Mucosa of descending colon (tissue), 3 donors: ENCODE results near the gene RXRA. TPM values are rescaled to one million over a fixed set of nuclear protein-coding genes. Genes with fewer than 3 reads are reported as not detected.
A peak's percentile ranks its signal among the peaks of the same experiment; 100 is the strongest.

Source experiments
- ATAC-seq: fragments of 200-7000 bp; cut with Tn5 transposase; one replicate; pipeline ENCODE4 v1.9.1; 2020; ENCODE audit warnings: mild to moderate bottlenecking, moderate library complexity
- DNase-seq, 3 donors: peaks; one replicate each; pipeline ENCODE4 v3.0.0-alpha.2; 2020
- H3K36me3 ChIP-seq: fragments of 200-600 bp; one replicate; pipeline ENCODE4 v1.8.0; 2021; ENCODE audit warnings: low read depth, mild to moderate bottlenecking
- H3K4me1 ChIP-seq: fragments of 200-600 bp; one replicate; pipeline ENCODE4 v1.8.0; 2021; ENCODE audit warnings: low read depth, mild to moderate bottlenecking
- H3K4me3 ChIP-seq: fragments of 200-600 bp; one replicate; pipeline ENCODE4 v1.8.0; 2021; ENCODE audit warnings: mild to moderate bottlenecking
- H3K9me3 ChIP-seq: fragments of 200-600 bp; one replicate; pipeline ENCODE4 v1.8.0; 2021; ENCODE audit warnings: mild to moderate bottlenecking
- intact Hi-C, 2 donors: fragments of 100-400 bp; cut with DNase I in 1 of 2; cut with micrococcal nuclease in 1 of 2; formaldehyde crosslinking; loops; one replicate each; pipeline versions ENCODE4 v1.11.0 to v1.11.1; 2022; cut with DNase I, micrococcal nuclease
- total RNA-seq, 3 donors: library from RNA; stranded (reverse); fragmentation: NEBNext Ultra II Directional in 2 of 3; extraction: Animal tissue kit (Norgen Biotek cat#: 25700) in 2 of 3; gene quantifications; one replicate each; pipeline versions ENCODE4 v1.2.1 to v1.2.4, GENCODE V29; 2021 to 2023
- TF ChIP-seq, protein P1 (sequence below): fragments of 200-600 bp; IDR thresholded peaks from one replicate; pipeline ENCODE4 v1.8.0; 2022; ENCODE audit warnings: antibody characterized with exemption, mild to moderate bottlenecking
- donor health status: DM: no; HTN: no; CAD: no; lungs with moderate emphysema.
- donor health status: DM: no; HTN: no; CAD: no.
- donor health status: DM: no; HTN: yes; CAD: no.

The RXRA gene
- total RNA-seq, 3 donors from 2014 or later, result 75.2 to 101 (median 85.3) TPM

GRCh38 chr9:134393582-134394280, 67.5 kb downstream of the RXRA start:
- TF ChIP-seq, protein P1, sequence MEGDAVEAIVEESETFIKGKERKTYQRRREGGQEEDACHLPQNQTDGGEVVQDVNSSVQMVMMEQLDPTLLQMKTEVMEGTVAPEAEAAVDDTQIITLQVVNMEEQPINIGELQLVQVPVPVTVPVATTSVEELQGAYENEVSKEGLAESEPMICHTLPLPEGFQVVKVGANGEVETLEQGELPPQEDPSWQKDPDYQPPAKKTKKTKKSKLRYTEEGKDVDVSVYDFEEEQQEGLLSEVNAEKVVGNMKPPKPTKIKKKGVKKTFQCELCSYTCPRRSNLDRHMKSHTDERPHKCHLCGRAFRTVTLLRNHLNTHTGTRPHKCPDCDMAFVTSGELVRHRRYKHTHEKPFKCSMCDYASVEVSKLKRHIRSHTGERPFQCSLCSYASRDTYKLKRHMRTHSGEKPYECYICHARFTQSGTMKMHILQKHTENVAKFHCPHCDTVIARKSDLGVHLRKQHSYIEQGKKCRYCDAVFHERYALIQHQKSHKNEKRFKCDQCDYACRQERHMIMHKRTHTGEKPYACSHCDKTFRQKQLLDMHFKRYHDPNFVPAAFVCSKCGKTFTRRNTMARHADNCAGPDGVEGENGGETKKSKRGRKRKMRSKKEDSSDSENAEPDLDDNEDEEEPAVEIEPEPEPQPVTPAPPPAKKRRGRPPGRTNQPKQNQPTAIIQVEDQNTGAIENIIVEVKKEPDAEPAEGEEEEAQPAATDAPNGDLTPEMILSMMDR, result no peak
- no peak for ATAC-seq
- no peak for DNase-seq
- Histone ChIP-seq H3K9me3 (peaks cover 1% of the 10 kb centered on the region), H3K36me3 (no peaks in the 10 kb centered on the region), H3K4me3 (no peak overlapping the region), H3K4me1 (peaks cover 26% of the 10 kb centered on the region)
- intact Hi-C loops, result no loop called here

GRCh38 chr9:134395002-134395517, 68.8 kb downstream of the RXRA start:
- DNase-seq (no peak), ATAC-seq (no peak)
- intact Hi-C loops, result no loop called here
- Histone ChIP-seq H3K4me1 (peaks cover 17% of the 10 kb centered on the region), H3K9me3 (peaks cover 5% of the 10 kb centered on the region), H3K4me3 (no peak overlapping the region), H3K36me3 (no peaks in the 10 kb centered on the region)
- TF ChIP-seq, protein P1, result no peak

GRCh38 chr9:134395737-134396257, 69.5 kb downstream of the RXRA start:
- ATAC-seq, result no peak

GRCh38 chr9:134396258-134396742, 70.0 kb downstream of the RXRA start:
- ATAC-seq, result peak; percentile 39
- Histone ChIP-seq H3K4me3 (no peak overlapping the region), H3K4me1 (peaks cover 7% of the 10 kb centered on the region), H3K9me3 (peaks cover 5% of the 10 kb centered on the region), H3K36me3 (no peaks in the 10 kb centered on the region)
- intact Hi-C loops, result no loop called here
- TF ChIP-seq, protein P1, result no peak
- DNase-seq, result peak in 1 of 3 donors; percentile 83

More at GRCh38 chr9:134395737-134396257, 69.5 kb downstream of the RXRA start:
- Histone ChIP-seq H3K4me1 (peaks cover 12% of the 10 kb centered on the region), H3K36me3 (no peaks in the 10 kb centered on the region), H3K9me3 (peaks cover 5% of the 10 kb centered on the region), H3K4me3 (no peak overlapping the region)
- intact Hi-C loops, result no loop called here
- TF ChIP-seq, protein P1, result no peak
- no peak for DNase-seq

DNA sequence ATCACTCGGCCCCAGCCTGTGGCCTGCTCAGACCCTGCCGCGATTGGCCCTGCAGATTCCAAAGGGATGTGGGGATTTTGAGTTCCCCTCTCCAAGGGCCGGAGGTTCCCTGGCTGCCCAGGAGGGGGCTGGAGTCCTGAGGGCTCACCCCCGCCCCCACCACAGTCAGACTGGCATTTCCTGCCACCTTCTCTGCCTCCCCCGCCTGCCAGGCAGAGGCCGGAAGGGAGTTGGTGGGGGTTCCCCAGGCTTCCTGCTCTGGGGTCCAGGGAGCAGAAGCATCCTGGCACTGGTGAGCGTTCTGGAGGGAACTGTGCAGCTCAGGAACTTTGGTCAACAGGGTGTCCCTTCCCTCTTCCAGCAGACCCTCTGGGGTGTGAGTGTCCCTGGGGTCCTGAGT, 70.6 kb downstream of the RXRA start:
- intact Hi-C loops, result no loop called here
- TF ChIP-seq, protein P1, result no peak
- DNase-seq (peak in 1 of 3 donors; percentile 81), ATAC-seq (peak; percentile 25)
- H3K4me1 ChIP-seq, result peaks cover 3% of the 10 kb centered on the region
- H3K4me3 ChIP-seq, result no peak overlapping the region
- no peaks in the 10 kb centered on the region for H3K36me3 ChIP-seq
- H3K9me3 ChIP-seq, result peaks cover 5% of the 10 kb centered on the region
